Skeletal muscle satellite cell (primary cell): ENCODE measurements around the gene ODF2L. TPM values are rescaled to one million over a fixed set of nuclear protein-coding genes. Genes with fewer than 3 reads are reported as not detected.

Experiments used
- H3K27me3 ChIP-seq: 2 replicates; pipeline ENCODE4 v1.7.0; 2013; ENCODE audit warnings: low read length; ENCODE audit not compliant: control insufficient read depth, insufficient read depth
- H3K36me3 ChIP-seq: 2 replicates; pipeline ENCODE4 v1.7.0; 2013; ENCODE audit warnings: mild to moderate bottlenecking, control low read depth, low read length; ENCODE audit not compliant: insufficient read depth
- H3K4me1 ChIP-seq: 2 replicates; pipeline ENCODE4 v1.7.0; 2013; ENCODE audit warnings: low read length; ENCODE audit not compliant: control insufficient read depth, insufficient read depth
- H3K4me2 ChIP-seq: 2 replicates; pipeline ENCODE4 v1.7.0; 2013; ENCODE audit warnings: mild to moderate bottlenecking, low read length
- H3K4me3 ChIP-seq: 2 replicates; pipeline ENCODE4 v1.7.0; 2013; ENCODE audit warnings: low read length
- H3K9ac ChIP-seq: 2 replicates; pipeline ENCODE4 v1.7.0; 2013; ENCODE audit warnings: mild to moderate bottlenecking, low read depth, low read length, moderate library complexity
- H3K9me3 ChIP-seq: replicated peaks from 2 replicates; pipeline ENCODE4 v1.7.0; 2013; ENCODE audit warnings: mild to moderate bottlenecking, control low read depth, low read length
- total RNA-seq: library from RNA; depleted of rRNA; stranded (reverse); fragments of >200 nt; gene quantifications from 2 replicates; pipeline ENCODE4 v1.2.3, GENCODE V29; 2012; rRNA removed

ODF2L gene
- total RNA-seq: 19.7 and 26.9 TPM in 2 replicates

DNA sequence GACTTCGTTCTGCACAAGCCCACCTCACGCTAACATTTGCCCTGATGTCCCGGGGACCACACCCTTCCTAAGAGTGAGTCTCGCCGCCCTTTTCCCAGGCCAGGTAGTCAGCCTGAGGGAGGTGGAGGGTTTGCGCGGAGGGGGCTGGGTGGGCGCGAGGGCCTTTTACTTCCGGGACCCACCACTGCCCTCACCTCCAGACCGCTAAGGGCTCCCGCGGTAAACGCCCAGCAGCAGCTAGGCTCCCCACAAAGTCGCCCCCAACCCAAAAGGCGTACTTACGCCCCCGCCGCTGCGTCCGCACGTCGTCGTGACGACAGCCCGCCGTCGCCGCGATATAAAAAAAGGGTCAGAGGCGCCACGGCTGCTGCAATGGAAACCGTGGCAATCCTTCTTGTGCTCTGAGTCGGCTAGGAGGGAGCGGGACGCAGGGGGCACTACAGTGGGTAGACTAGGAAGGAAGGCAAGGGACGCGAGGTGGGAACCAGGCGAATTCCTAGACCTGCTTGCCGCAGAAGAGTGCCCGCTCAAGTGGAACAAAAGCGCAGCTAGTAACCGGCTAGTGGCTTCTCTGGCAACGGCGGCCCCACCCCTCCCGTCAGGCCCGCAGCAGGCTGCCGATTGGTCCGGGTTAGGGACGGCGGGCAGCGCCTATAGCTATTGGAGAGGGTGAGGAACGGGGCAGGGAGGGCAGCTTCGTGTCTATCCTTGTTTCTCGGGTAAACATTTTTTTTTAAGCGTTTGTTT lies at the start of gene ODF2L:
Gene ODF2L (minus strand): TSS at position 573 of the 747 bp plus-strand sequence. CDS start 9,296 bp downstream, outside the sequence.
- Histone ChIP-seq H3K4me1 (peaks cover 20% of the 10 kb centered on the region), H3K9me3 (no peaks in the 10 kb centered on the region), H3K36me3 (no peaks in the 10 kb centered on the region), H3K27me3 (no peaks in the 10 kb centered on the region), H3K9ac (peak within 1 kb of the TSS; percentile 89), H3K4me3 (peak within 1 kb of the TSS; percentile 92), H3K4me2 (peak within 1 kb of the TSS; percentile 89)

GRCh38 chr1:86445919-86446318 lies 49.8 kb upstream of the ODF2L start:
- no peaks in the 10 kb centered on the region for H3K9me3 ChIP-seq
- no peak overlapping the region for H3K4me3 ChIP-seq
- no peak overlapping the region for H3K4me2 ChIP-seq
- H3K36me3 ChIP-seq: no peaks in the 10 kb centered on the region
- H3K27me3 ChIP-seq: no peaks in the 10 kb centered on the region
- H3K4me1 ChIP-seq: no peaks in the 10 kb centered on the region
- H3K9ac ChIP-seq: no peak overlapping the region

DNA sequence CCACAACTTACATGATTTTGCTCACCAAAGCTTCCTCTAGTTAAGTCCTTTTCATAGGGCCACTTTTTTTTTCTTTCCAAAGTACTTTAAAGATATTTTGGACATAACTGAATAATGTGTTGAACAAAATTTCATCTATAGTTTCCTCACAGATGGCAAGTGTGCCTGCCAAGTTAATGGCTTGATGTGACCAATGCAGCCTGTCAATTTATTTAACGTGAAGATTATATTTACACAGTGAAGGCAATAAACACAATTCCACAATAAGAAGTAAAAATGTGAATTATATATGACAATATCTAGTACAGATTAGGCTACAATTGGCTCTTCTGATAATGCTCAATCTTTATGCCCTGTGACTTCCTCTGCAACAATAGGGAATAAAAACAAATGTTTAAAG lies 45.9 kb upstream of the ODF2L start:
- no peak overlapping the region for H3K4me2 ChIP-seq
- H3K4me3 ChIP-seq: no peak overlapping the region
- H3K9me3 ChIP-seq: no peaks in the 10 kb centered on the region
- no peaks in the 10 kb centered on the region for H3K36me3 ChIP-seq
- peaks cover 8% of the 10 kb centered on the region for H3K27me3 ChIP-seq
- H3K4me1 ChIP-seq: no peaks in the 10 kb centered on the region
- no peak overlapping the region for H3K9ac ChIP-seq

DNA sequence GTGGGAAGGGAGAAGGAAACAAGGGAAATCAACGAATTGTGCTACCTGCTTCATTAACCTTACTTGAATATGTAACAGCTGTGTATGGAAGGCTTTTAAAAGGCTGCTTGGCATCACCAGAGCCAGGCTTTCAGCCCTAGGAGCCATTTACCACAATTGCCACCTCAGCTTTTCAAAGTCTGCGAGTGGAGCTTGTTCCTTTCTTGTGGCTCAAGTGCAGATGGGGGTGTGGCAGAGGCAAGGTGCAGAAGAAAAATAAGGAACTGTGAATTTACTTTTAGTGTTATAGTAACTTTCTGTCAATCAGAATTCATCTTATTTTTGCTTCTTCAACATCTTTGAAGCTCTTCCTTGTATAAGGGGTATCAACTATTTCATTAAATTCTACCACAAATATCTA lies 45.5 kb upstream of the ODF2L start:
- Histone ChIP-seq H3K9me3 (no peaks in the 10 kb centered on the region), H3K9ac (no peak overlapping the region), H3K36me3 (no peaks in the 10 kb centered on the region), H3K4me1 (no peaks in the 10 kb centered on the region), H3K4me2 (no peak overlapping the region), H3K4me3 (no peak overlapping the region), H3K27me3 (peaks cover 8% of the 10 kb centered on the region)

DNA sequence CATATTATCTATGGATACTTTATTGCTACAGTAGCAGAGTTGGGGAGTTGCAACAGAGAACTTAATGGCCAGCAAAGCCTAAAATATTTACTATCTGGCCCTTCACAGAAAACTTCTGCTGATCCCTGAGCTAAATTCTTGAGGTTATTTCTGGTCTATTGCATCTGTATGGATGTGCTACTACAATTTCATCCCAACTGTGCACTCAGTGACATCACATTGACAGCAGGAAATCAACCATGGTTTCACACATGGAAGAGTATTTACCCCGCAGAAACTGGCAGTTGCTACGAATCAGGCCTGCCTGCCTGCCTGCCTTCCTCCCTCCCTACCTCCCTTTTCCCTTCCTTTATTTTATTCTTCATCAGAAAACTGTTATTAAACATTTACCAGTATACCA lies 39.9 kb upstream of the ODF2L start:
- Histone ChIP-seq H3K4me2 (no peak overlapping the region), H3K4me3 (no peak overlapping the region), H3K27me3 (peaks cover 8% of the 10 kb centered on the region), H3K9me3 (no peaks in the 10 kb centered on the region), H3K9ac (no peak overlapping the region), H3K36me3 (no peaks in the 10 kb centered on the region), H3K4me1 (no peaks in the 10 kb centered on the region)

- Histone ChIP-seq H3K4me3 (no peak overlapping the region), H3K36me3 (no peaks in the 10 kb centered on the region), H3K4me1 (peaks cover 2% of the 10 kb centered on the region), H3K4me2 (no peak overlapping the region), H3K9me3 (no peaks in the 10 kb centered on the region), H3K27me3 (peaks cover 8% of the 10 kb centered on the region), H3K9ac (no peak overlapping the region)
These were observed 39.2 kb upstream of the ODF2L start for GRCh38 chr1:86435327-86435726.

DNA sequence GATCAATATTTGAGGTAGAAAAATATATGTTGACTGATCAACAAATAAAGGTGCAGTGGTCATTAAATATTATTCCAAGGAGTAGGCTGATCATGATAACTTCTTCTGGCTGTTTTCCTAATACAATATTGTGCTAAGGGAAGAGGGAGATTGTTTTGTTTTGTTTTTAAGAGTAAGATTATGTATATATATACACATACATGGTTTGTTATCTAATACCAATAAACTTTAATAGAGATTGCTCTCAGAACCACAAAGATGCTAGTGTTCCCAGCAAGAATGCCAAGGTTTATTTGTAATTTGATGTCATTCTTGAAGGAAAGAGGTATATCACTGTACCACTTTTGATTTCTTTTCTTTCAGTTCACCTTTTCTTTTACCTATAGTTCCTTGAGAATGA lies 37.9 kb upstream of the ODF2L start:
- H3K4me3 ChIP-seq: no peak overlapping the region
- no peak overlapping the region for H3K4me2 ChIP-seq
- no peaks in the 10 kb centered on the region for H3K36me3 ChIP-seq
- H3K27me3 ChIP-seq: peaks cover 4% of the 10 kb centered on the region
- no peak overlapping the region for H3K9ac ChIP-seq
- H3K9me3 ChIP-seq: no peaks in the 10 kb centered on the region
- H3K4me1 ChIP-seq: peaks cover 14% of the 10 kb centered on the region

DNA sequence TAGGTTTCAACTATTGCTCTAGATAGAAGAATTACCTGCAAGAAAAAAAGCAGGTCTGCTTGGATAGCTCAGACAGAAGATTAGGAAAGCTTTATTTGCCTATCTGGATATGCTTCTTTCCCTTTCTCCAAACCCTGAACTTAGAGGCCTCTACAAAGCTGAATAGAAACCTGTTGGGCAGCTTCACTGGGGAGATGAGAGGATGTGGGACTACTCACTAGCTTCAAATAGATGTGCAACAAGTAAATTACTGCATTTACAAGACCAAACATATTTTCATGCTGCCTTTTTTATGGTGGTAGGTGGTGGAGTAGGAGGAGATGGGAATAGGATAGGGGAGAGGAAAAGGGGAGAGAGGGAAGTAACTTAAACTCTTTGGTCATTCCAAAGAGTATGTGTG lies 34.3 kb upstream of the ODF2L start:
- no peaks in the 10 kb centered on the region for H3K9me3 ChIP-seq
- peak overlapping the region; percentile 32 for H3K9ac ChIP-seq
- peaks cover 14% of the 10 kb centered on the region for H3K4me1 ChIP-seq
- no peaks in the 10 kb centered on the region for H3K27me3 ChIP-seq
- H3K4me3 ChIP-seq: no peak overlapping the region
- H3K4me2 ChIP-seq: peak overlapping the region; percentile 46
- no peaks in the 10 kb centered on the region for H3K36me3 ChIP-seq

DNA sequence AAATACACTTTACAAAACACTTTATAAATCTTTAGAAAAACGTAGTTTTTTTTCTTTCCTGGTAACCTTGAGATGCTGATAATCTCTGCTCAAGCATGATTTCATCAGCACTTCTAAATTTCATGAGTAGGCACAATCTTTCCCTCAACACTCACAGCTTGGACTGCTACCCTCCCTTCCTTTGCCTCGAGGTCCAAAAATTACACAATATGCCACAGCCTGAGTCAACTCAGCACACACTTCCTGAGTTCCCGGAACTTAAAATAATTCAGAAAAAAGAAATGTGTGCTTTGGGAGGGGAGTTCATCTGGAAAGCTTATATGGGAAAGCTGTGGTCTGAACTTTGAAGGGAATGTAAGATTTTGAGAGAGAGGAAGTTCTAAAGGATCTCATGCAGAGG lies 33.7 kb upstream of the ODF2L start:
- Histone ChIP-seq H3K36me3 (no peaks in the 10 kb centered on the region), H3K4me2 (peak overlapping the region; percentile 46), H3K9ac (peak overlapping the region; percentile 32), H3K27me3 (no peaks in the 10 kb centered on the region), H3K4me3 (no peak overlapping the region), H3K4me1 (peaks cover 14% of the 10 kb centered on the region), H3K9me3 (no peaks in the 10 kb centered on the region)

DNA sequence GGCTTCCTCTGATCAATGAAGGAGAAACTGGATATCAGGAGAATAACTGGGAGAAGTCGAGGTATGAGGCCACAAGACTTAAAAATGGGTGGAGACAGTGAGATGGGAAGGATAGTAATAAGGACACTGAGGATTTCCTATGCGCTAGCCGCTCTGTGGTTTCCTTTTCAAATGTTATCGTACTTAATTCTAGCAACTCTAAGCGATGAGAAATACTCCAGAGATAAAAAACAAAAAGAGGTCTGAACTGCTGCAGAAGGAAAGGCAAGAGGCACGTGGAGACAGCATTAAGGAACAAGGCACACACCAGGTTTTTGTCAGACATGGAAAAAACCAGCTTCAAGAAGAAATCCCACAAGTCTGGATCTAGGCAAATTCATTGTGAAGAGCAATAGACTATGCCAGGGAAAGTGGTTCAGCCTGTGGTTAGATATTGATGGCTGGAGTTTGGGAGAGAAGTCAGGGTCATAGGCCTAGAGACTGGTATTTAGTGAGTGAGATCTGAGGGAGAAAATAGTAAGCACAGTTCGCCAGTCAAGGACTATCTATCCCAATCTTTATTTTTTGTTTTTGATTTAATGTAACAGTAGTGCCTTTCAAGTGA lies 33.1 kb upstream of the ODF2L start:
- Histone ChIP-seq H3K4me3 (no peak overlapping the region), H3K4me2 (no peak overlapping the region), H3K27me3 (no peaks in the 10 kb centered on the region), H3K9ac (peak overlapping the region; percentile 3), H3K4me1 (peaks cover 14% of the 10 kb centered on the region), H3K36me3 (no peaks in the 10 kb centered on the region), H3K9me3 (no peaks in the 10 kb centered on the region)

DNA sequence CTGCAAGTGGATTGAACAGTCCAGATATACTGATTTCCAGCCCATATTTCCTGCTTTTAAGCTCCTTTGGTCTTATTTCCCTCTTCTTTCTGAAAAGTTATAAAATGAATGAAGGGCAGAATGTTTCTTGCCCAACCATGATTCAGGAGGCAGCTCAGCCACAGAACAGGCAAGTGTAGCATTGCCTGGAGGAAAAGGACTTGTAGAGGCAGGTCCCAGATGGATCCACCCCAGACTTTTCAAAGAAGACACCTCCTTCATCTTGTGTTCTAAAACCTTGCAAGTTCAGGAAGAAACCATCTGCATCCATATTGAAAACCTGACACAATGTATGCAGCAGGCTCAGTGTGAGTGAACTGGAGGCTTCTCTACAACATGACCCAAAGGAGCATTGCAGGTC lies 27.8 kb upstream of the ODF2L start, which contains the start of gene CLCA2:
Gene CLCA2 (plus strand): TSS at position 299 of the 400 bp plus-strand sequence. CDS start 77 bp downstream, at position 376.
- H3K9ac ChIP-seq: no peak within 1 kb of the TSS
- peaks cover 2% of the 10 kb centered on the region for H3K4me1 ChIP-seq
- no peaks in the 10 kb centered on the region for H3K27me3 ChIP-seq
- H3K9me3 ChIP-seq: no peaks in the 10 kb centered on the region
- H3K36me3 ChIP-seq: no peaks in the 10 kb centered on the region
- H3K4me3 ChIP-seq: no peak within 1 kb of the TSS
- no peak within 1 kb of the TSS for H3K4me2 ChIP-seq

DNA sequence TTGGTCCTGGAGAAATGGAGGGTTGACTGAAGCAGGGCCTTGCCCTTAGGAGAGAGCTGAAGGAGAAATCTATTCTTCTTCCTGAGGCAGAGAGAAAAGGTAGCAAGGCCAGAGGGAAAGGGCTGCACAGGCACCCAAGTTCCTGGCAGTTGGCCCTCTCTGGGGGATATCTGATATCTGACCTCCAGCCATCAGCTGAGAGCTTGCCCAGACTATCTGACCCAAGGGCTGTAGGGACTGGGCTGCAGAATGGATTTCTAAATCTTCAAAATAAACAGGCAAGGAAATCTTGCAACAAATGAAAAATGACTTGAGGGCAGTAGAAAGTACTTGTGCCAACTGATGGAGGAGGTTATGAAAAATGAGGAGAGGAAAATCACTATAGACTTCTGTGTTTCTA lies 27.4 kb upstream of the ODF2L start:
- no peak overlapping the region for H3K4me3 ChIP-seq
- no peaks in the 10 kb centered on the region for H3K27me3 ChIP-seq
- H3K36me3 ChIP-seq: no peaks in the 10 kb centered on the region
- no peaks in the 10 kb centered on the region for H3K9me3 ChIP-seq
- H3K4me1 ChIP-seq: peaks cover 2% of the 10 kb centered on the region
- no peak overlapping the region for H3K9ac ChIP-seq
- no peak overlapping the region for H3K4me2 ChIP-seq
